Left hindlimb (tissue), 1 donor: ENCODE results near the gene MLLT3.

Source experiments
- DNase-seq: peaks from one replicate; pipeline ENCODE4 v3.0.0-alpha.2; 2018

Gene MLLT3

DNA sequence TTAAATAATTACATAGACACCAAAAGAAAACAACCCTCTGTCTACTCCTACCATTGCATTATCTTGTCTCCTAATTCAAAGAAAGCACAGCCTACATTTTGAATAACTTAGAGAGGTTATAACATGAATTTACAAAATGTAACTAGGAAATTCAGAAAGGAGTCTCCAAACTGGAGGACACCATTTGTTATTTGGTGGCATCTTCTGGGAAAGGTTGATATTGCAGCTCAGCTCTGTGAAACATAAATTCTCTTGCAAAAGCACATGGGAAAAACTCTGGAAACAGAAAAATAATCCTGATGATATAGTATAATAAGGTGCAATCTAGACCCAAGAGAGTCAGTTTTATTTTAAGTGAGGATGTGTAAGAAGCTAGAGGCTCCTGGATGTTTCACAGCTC is 215.3 kb downstream of the MLLT3 start:
- no peak for DNase-seq

DNA sequence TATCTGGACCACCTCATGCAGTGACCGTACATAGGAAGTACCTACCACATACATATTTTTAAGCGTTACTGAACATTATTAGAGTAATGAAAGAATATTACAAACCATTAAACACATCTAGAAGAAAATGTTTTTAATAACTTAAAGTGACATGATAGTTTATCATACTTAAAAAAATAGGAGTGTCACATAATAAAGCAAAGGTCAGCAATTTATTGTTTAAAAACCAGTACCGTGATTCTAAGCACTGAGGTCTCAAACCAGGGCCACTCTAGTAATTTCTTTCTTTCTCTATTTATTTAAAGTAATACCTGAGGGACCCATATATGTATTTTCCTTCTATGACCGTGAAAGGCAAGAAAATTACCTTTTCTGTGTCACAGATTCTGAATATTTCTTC is 216.0 kb downstream of the MLLT3 start:
- no peak for DNase-seq

DNA sequence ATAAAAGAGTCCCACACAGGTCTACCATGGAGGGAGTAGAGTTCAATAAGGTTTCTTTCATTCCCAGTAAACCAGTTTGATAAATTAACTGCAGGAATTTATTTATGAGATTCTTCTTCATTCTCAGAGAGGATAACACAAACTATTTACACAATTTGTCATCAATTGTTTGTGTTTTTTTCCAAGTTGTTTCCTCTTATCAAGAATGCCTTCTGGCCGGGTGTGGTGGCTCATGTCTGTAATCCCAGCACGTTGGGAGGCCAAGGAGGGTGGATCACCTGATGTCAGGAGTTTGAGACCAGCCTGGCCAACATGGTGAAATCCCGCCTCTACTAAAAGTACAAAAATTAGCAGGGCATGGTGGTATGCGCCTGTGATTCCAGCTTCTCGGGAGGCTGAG is 216.7 kb downstream of the MLLT3 start:
- no peak for DNase-seq

DNA sequence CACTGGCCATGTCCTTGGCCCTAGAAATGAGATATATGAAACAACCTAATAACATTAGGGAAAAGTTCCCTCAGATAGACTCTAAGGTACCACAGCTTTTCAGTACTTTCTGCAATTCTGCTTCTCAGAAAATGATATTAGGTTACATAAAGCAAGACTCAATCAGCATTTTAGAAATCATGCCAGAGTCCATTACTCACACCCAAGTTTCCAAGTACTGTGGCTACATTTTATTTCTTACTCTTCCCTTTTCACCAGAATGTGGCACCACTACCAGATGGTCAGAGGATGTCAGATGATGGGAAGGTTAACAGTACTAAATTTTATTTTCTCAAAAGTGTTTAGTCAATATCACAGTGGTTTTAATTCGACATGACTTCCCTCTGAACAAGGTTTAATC is 217.2 kb downstream of the MLLT3 start:
- no peak for DNase-seq

DNA sequence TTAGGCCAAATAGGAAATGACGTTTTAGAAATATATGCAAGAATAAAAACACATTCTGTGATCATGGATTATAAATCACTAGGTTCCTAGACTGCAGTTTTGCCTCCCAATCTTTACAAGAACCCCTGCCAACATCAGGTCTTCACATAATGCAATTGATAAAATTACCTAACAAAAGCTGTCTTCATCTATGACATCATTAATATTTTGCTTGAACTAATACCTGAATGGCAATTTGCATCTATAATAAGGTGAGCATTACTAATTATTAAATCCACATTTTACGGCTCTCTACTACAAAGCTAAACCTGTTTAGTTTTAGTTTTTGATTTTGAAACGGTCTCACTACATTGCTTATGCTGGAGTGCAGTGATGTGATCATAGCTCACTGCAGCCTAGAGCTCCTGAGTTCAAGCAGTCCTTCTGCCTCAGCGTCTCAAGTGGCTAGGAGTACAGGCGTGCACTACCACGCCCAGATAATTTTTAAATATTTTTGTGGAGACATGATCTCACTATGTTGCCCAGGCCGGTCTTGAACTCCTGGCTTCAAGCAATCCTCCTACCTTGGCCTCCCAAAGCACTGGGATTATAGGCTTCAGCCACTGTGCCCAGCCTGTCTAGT is 218.0 kb downstream of the MLLT3 start:
- no peak for DNase-seq

DNA sequence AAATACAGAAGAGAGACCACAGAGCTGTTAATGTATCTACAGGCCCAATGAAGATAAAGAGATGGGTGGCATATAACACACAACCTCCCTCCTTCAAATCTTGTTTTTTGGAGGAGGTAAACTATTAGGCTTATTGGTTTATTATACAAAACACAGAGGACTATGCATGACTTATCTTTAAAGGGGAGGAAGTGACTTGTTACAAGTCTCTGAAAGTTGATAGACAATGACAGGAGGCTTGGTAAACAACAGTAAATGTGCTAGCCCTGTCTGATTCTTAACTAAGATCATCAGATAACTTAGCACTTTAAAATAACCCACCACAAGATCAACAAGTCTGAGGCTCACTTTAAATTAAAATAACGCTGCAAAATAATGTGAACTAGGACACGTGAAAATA is 219.0 kb downstream of the MLLT3 start:
- no peak for DNase-seq

DNA sequence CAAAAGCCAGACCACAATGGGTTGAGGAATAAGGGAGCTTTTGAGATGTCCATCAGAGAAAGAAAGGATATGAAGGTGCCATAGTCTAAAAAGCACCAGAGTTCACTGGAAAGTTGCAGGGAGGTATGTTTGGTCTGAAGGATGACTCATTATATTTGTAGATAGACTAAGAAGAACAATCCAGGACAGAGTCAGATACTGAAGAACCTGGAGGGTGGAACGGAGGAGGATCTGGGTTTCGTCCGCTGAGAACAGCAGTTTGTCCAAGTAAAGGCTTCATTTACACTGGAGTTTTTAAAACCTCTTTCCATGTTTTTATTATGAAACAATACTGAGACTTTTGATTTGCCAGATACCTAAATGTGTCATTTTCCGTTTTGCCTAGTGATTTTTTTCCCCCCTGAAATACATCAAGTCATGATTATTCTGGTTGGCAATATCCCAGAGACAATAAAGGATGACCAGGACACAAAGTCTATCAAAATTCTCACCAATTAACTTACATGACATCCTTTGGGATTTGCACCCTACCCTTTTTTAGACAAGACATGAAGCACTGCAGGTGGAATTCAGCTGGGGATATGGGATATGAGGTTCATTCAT is 219.9 kb downstream of the MLLT3 start:
- no peak for DNase-seq

DNA sequence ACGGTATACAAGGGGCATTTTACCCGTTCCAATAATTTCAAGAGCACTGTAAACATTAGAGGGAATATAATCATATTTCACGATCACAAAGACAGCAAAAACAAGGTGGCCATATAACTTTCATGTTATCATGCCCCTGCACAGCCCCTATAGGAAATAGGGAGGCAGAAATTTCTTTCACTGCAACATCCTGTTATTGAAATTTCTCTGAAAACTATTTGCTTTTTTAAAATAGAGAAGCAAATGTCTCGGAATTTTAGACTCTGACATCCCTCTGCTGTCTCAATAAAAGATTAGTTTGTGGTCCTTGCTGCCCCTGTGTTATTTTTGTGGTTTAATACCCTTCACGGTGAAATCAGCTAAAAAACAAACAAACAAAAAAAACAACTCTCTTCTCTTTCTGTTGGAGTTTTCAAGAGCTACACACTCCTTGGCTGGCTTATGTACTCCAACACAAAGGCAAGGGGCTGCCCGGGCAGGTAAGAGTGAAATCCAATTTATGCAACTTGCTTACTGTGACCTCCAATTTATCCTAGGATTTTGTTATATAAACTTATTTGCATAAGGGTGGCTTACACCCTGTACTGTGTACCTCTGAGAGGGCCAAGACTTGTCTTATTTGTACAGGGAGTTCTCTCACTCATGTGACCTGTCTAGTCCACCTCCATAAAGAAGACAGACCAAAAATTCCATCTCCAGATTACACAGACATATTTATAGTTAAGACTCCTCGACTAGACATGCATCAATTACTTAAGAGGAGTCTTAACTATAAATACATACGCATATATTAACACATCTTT is 223.6 kb downstream of the MLLT3 start:
- DNase-seq = no peak

DNA sequence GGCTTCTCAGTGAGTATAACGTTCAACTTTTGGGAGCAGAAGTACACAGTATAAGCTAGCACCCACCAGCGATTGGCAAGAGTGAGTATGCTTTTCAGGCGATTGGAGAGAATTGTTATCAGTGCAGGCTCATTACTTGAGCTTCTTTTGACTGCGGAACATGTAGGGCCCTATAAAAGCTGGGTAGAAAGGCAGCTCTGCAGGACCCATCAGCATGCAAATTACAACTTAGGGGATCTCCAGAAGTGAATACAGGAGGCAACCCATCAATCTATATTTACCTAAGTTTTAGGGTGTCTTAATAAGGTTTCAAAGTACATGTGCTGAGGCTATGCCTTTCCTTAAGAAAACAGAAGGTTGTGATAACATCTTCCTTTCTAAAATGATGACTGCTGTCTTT is 225.0 kb downstream of the MLLT3 start:
- DNase-seq = no peak

DNA sequence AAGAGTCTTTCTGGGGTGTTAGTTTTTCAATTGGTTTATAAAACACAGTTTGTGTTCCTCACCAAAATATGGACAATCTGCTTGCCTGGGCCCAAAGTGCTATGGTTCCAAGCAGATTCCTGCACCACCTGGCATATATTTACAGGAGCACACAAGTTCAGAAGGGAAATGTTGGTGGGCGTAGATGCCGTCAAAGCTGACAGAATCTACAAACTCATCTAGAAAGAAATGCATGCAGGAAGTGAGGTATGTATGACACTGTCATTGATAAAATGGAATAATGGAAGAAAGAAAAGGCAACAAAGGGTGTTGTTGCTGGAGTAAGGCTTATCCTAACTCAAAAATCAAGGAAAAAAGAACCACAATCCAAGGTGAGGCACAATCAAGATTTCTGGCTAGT is 225.8 kb downstream of the MLLT3 start:
- no peak for DNase-seq

DNA sequence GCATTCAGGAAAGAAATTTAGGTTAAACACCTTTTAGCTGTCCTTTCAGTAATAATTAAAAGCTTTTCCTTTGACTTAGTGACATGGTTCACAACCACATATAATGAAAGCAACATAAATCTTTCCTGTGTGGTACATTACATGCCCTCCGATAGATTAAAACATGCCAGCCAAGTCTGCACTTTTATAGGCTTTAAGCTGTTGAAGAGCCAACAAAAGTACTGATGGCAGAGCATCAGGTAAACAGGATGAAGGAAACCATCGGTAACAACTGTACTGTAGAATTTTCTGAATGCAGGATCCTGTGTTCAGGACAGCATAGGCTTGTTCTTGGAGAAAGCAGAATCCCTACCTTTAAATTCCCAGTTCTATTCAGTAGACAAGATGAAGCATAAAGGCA is 226.6 kb downstream of the MLLT3 start:
- DNase-seq = no peak

DNA sequence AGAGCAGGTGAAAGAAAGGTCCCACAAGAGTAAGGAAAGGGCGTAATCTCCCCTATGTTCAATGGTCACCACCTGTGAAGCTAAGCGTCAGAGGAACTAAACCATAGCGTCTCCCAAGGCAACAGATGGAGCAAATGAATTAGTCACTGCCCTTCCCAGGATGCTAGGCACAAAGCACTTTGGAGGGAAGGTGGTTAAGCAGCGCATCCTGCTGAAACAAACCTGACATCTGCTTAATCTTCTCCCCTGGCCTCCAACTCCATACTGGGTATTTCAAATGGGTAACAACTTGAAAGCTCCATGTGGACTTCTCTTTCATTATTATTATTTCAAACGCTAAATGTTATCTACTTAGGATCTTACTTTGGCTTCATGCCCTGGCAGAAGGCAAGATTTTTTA is 227.3 kb downstream of the MLLT3 start:
- no peak for DNase-seq

DNA sequence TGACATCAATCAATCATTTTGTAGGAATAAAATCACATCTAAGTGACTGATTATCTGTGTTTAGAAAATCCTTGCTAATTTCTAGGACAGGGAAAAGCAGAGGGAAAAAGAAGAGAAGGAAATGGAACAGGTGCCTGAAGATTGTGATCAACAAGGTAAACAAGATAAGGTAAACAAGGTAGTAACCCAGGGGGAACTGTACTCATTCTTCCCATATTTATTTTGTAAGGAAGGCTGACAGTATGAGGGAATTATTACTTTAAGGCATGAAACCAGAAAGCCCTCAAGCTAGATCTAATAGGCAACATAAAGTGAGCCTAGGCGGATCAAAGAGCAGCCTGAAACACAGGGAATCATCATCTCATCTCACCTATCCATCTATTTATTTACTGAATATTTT is 231.1 kb downstream of the MLLT3 start:
- DNase-seq = no peak

DNA sequence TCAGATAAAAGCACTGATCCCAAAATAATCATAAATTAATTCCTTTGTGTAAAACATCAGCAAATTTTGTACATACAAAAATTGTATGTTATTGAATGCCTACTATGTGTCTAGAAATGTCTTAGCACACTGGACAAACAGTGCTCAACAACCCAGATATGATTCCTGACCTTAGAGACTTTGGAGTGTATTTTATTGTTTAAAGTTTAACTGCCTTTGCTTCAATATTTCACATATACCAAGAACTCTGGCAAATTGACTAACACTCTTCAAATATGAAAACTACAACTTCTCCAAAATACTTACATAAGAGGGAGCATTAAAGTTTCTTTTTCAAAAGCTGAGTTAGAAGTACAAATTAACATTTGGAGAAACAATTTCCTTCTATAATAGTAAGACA is 231.9 kb downstream of the MLLT3 start:
- DNase-seq = no peak

DNA sequence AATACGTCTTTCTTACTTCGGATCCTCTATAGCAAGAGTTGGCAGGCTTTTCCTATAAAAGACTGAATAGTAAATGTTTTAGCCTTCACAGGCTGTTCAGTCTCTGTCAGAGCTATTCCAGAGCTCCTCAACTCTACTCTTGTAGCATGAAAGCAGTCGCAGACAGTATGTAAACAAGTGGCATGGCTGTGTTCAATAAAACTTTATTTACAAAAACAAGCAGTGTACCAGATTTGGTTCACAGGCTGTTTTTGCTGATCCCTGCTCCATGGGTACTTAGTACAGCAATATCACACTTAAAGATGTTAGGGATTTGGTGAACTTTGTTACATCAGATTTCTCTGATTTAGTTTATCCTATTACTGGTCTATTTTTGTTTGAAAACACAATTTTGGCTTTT is 235.2 kb downstream of the MLLT3 start:
- DNase-seq = no peak

DNA sequence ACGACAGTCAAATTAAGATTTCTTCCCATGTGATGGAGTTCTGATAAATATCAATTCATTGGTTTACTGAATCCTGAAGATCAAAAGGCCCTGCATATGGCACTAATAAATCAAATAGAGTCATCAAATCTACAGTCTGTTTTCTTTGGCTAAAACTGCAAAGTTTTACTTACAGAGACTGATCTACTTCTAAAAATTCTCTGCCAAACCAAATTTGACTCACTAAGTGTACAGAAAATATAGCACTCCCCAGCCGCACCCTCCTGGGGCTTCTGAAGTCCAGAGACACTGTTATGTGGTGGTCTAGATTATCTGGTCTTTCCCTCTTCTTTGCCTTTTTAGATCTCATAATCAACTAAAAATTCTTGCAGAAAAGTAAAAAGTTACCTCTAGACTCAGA is 237.7 kb downstream of the MLLT3 start:
- DNase-seq = no peak

DNA sequence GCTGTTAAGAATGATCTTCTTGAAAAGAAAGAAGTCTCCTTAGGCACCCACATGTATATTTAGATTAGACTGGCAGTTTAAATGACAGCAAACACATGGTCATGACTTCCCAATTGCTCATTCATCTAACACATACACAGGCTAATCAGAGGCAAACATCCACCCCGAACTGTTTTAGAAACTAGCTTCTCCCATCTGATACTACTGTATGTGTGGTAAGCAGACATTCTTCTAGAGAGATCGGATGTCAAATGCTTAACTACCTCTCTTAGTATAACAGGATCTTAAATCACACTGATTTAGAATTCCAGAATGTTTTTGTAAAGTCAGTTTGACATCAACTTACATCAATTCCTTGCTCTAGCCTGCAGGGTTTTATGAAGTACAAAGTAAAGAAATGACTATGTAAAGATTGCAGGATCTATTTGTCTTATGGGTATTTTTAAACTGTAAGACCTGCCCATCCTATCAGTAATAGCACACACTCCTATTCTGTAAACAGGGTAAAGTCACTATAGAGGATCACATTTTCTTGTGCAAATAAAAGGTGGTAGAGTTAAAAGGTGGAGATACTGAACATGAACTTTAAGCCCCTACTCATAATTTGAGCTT is 239.7 kb downstream of the MLLT3 start:
- no peak for DNase-seq

DNA sequence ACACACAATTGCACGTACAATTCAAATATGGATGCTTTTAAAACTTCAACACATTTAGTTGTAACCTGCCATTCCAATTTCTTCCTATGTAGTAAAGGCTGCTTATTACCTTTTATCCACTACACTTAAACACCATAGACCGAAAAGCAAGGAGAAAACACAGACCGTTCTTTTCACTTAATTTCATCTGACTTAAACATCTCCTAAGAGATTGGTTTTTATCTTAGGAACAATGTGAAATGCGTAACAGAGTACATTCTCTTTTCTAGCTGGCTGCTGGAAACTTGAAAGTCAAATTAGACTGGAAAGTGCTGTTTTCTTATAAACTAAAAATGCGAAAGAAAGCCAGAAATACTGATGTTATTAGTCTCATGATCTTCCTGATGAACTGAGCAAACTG is 241.8 kb downstream of the MLLT3 start:
- no peak for DNase-seq

DNA sequence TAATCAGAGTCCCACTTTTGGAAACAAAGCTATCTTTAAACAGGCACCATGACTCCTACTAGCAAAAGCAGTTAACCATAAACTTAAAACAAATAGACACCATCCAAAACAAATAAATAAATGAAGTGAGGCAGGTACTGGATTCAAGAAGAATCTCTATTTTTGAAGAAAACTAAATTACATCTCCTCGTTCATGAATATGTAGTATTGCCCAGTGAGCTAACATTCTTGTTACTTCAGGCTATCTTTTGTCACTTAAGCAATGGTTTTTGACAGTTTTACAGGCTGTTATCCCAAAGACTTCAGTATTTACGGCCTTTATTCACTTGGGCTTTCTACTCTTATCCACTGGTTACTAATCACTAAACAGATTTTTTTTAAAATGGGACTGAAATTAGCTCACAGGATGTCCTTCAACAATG is 242.5 kb downstream of the MLLT3 start:
- no peak for DNase-seq

DNA sequence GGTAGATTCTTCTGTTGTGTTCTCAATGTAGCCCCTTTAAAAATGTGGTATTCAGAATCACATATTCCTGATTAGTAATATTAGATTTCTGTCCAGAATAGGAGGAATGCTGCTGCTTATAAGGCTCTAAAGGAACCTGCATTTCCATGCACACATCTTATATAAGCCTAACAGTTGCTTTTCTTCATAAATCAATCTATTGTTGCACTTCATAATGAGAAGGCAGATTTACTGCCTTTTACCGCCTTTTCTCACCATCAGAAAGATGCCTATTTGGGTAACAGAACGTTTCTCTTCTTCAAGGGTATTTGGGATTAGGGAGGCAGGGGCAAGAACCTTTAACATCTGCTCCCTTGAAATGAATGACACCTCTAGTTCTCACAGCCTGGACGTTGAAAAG is 243.4 kb downstream of the MLLT3 start:
- DNase-seq = no peak

DNA sequence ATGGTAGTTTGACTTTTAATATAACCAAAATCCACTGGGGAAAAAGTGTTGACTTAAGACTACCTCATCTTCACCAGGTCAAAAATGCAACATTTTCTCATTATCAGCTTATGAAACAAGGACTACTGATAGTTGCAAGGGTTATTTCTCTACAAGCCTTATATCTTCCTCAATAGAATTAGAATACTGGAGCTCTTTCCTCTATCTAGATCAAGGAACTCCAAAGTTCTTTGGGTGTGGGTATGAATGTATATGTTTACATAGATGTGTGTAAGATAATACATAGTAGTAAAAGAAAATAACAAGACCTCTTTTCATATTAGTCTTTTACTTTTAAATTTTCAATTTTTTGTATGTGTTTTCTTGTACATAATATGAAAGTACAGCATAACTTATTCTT is 244.5 kb downstream of the MLLT3 start:
- DNase-seq = no peak

DNA sequence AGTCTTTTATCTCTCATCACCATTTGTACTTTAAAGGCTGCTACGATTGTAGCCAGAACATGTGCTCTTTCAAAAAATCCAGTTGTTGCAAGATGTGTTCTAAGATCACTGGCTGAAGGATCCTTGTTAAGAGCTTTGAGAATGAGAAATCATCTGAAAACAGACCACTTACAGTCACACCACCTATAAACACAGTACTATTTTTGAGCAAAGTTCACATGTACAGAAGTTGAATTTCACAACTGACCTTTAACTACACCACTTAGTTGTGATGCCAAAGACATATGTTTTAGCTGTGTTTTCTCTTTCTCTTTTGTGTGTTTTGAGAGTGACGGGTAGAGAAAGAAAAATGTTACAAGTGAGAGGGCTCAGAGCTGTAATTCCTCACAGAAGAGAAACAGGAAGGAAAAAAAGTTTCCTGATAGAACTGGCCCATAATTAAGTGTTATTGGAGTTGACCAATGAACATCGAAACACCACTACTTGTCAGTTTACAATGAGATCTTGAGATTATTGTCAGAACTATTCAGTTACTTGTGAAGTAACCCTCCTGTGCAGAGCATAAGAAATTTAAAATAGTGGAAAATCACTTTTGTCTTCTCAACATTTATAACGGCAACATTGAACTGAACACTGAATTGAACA is 245.4 kb downstream of the MLLT3 start:
- DNase-seq = no peak

DNA sequence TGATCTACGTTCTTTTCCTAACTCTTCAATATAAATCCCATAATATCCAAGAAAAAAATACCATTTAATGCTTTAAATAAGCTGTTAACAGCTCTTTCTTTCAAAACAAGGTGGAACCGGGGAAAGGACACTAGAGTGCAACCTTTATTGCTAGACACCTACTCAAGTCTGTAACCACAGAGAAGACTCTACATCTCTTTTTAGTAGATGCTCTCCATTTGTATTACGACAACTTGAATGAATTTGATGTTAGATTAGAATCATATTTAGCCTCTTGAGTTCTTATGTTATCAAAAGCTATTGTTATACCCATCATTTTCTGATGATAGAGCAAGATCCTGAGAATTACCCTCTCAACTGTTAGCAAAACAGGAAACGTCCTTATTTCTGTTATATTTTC is 246.3 kb downstream of the MLLT3 start:
- DNase-seq = no peak

DNA sequence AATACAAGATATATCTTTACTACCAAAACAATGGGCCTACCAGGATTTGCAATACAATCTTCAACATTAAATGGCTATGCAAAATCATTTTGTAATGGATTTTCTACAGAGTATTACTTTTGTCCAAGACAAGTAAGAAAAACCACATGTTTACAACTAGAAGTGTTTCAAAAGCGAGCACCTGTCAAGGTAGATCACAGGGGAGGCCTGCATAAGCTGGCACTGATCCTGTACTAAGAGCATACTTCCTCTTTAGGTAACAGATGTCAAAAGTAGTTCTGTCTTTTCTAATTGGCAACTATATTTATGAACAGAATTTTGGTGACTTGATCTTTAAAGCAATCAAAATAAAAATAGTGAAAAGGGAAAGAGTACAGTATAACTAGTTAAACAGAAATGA is 249.0 kb downstream of the MLLT3 start:
- no peak for DNase-seq
